Right ventricle myocardium inferior (tissue), 1 donor: Measurements from ENCODE around the gene KRT33B. TPM values are rescaled to one million over a fixed set of nuclear protein-coding genes. Genes with fewer than 3 reads are reported as not detected.
"Not testable (repeated sequence)": the region's sequence is repeated elsewhere in the genome, so short reads cannot be mapped to it uniquely, and the experiment has no call there.

Experiments used
- ATAC-seq: fragments of 200-7000 bp; cut with Tn5 transposase; one replicate; pipeline ENCODE4 v1.9.1; 2020; ENCODE audit warnings: mild to moderate bottlenecking, moderate library complexity
- DNase-seq: peaks from one replicate; pipeline ENCODE4 v3.0.0; 2021; ENCODE audit errors: missing footprints
- intact Hi-C: fragments of 100-400 bp; cut with DNase I; formaldehyde crosslinking; loops from one replicate; pipeline ENCODE4 v1.11.0; 2022
- total RNA-seq: library from RNA; stranded (reverse); fragmentation: NEBNext Ultra II Directional; extraction: Animal tissue kit (Norgen Biotek cat#: 25700); gene quantifications from one replicate; pipeline ENCODE4 v1.2.1, GENCODE V29; 2021
- donor health status: DM: no; HTN: yes; CAD: no; lungs with severe emphysema.

Gene KRT33B
- total RNA-seq, 1 donor from 2014 or later = not detected

DNA sequence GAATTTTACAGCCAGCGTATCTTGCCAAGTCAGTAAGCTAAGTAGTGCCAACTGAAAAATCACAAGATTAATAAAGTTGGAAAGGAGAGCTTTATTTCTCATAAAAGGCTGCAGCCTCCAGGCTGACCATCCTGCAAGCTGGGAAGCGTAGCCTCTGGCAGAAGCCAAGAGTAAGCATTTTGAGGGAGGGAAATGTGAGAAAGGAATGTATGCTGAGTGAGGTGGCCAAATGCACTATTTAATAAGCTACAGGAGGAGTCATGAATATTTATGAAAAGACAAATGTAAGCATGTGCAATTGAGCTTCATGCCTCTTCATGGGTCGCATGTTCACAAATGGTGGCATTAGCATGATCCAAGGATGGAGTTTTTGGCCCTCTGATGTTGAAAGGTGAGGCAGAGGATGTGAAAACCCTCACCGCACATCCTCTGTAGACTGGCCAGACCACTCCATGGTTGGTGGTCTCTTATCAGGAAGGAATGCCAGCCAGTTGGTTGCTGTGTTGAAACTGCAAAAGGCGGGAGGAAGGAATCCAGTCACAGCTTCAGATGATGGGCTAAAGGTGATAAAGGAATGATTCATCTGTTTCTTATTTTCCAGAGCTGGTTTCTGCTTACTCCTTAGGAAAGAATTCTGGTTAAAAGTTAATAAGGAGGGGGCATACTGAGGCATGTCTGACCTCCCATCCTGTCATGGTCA is 9.2 kb downstream of the KRT33B start:
- DNase-seq (no peak), ATAC-seq (no peak)
- intact Hi-C loops = no loop called here

- no peak for ATAC-seq
- intact Hi-C loops = no loop called here
- no peak for DNase-seq
Measured at GRCh38 chr17:41354536-41354935, 15.1 kb downstream of the KRT33B start.

- DNase-seq (no peak), ATAC-seq (no peak)
- intact Hi-C loops = no loop called here
Measured at GRCh38 chr17:41352597-41353366, 16.8 kb downstream of the KRT33B start.

GRCh38 chr17:41351177-41351576 is 18.4 kb downstream of the KRT33B start:
- intact Hi-C loops = no loop called here
- DNase-seq = no peak

DNA sequence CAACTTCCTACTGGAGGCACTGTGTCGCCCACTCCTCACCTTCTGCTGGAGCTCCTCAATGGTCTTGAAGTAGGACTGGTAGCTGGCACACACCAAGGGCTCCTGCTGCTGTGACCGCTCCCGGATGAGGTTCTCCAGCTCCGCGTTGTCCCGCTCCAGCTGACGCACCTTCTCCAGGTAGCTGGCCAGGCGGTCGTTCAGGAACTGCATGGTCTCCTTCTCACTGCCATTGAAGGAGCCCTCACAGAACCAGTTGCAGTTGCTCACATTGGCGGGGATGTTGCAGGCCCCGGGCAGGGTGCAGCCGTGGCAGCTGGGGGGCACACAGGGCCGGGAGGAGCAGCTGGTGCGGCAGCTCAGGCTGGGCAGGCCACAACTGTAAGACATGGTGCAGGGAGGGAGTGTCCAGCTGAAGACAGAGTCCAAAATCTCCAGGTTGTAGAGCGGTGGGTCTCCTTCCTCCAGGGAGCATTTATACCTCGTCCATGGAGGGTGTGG is 19.2 kb downstream of the KRT33B start, which contains the start of gene KRT33A:
Gene KRT33A, minus strand, starts transcription at position 448 of the 498 bp plus-strand sequence. Its CDS starts 61 bp downstream, at position 387.
- DNase-seq, ATAC-seq, intact Hi-C loops: not testable (repeated sequence)

More at GRCh38 chr17:41351177-41351576, 18.4 kb downstream of the KRT33B start:
- ATAC-seq = no peak

DNA sequence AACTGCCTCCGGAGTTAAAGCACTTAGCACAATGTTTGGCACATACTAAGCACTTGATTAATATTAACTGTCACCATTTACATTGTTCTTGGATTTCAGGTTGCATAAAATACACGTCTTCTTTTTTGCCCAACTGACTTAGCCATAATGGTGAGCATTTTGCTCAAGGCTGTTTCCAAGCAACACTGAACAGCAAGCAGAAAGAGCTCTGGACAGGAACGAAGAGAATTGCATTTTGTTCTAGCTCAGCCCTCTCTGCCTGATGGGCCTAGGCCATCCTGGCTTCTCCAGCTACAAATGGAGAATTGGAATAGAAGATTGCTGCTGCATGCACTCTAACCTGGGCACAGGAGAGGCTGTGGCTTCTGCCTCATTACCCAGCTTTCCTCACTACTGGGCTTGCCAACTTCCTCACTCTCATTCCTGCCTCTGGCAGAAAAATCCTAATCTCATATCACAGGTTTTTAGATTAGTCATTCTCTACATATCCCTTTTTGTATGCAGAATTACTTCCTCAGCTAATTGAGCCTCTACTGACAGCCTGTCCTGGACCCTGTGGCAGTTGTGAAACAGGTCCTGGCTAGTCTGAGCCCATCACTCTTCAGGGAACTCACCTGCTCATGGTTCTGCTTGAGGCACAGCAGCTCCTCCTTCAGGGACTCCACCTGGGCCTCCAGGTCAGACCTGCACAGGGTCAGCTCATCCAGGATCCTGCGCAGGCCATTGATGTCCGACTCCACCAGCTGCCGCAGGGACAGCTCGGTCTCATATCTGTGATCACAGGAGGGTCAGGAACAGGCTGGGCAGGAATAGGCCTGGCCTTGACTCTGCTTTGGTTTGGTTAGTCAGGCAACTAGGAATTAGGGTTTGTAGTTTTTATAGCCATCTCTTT is 21.5 kb downstream of the KRT33B start:
- ATAC-seq = no peak
- intact Hi-C loops = no loop called here
- no peak for DNase-seq

DNA sequence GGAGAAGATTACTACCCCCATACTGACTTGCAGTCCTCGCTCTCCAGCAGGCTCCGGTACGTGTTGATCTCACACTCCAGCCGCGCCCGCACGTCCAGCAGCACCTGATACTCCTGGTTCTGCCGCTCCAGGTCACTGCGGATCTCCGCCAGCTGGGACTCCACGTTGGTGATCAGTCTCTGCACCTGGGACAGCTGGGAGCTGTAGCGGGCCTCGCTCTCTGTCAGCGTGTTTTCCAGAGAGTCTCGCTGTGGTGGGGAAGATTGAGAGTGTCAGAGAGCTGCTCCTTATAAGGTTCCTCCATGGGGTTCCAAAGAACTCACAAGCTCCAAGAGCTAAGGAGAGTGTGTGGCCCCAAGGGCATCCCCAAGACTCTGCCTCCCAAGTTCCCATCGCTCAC is 23.2 kb downstream of the KRT33B start:
- ATAC-seq, DNase-seq, intact Hi-C loops: not testable (repeated sequence)

DNA sequence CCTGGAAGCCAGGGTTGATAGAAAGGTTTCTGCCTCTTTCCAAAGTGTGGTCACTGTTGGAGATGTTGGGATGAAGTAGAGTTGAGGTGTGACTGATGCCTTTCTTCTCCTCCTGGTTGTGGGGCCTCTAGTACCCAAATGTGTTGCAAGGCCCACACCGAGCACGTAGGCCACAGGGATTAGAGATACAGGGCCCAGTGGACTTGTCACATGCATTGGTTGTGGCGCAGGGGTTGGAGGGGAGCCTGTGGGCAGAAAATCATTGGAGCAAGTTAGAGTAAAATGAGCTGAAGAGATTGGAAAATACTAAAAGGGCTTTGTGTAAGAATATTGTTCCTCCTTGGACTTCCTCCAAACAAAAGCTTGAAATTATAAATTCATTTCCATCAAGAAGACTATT is 23.6 kb downstream of the KRT33B start:
- ATAC-seq (no peak), DNase-seq (no peak)
- intact Hi-C loops = no loop called here

DNA sequence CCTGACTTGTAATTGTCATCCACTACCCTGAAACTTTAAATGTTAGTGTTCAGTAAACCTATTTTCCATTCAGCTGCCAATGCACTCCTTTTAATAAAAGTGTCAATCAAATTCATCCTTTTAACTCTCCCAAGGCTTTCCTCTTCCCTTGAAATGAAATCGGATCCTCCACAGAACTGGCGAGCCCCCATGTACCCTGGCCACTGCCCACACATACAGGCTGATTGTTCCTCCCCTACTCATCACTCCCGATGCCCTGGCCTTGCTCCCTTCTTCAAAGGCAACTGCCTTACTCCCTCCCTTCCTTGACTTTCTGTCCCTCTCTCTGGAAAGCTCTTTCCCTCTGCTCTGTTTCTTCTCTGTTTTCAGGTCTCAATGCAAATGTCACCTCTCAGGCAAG is 26.6 kb downstream of the KRT33B start:
- ATAC-seq (no peak), DNase-seq (no peak)
- intact Hi-C loops = no loop called here

DNA sequence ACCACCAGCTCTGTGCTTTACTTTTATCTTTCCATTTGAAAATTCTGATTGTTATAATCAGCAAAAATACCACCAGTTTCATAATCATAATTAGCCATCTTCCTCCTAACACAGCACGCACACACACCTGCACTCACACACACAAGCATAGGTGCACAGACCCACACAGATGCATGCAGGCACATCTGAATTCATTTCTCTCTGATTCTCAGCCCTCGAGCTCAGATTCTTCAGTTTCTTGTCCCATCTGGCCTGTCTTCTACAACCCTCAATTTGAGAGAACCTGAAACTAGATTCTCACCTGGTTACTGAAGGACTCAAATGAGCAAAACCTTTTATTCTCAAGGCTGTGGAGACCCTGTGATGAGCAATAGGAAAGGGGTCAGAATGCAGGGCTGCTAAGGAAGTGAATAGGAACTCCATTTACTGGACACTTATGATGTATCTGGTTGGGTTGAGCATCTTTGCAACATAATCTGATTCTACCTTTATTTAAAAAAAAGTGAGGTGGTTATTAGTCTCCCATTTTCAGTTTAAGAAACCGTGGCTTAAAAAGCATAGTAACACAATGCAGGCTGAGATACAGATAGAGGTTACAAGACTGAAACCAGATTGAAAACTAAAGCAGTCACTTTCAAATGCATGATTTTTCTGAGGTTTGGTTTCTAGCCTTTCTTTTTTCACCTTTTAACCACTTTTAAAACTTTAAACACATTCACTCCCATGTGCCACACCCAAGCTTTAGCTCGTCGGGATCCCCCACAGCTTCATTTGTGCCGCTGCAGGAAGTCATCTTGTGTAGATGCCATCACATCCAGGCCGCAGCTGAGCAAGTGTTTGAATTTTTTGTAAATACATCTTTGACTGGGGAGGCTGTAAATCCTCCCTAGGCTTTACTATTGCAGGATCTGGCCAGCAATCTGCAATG is 28.4 kb downstream of the KRT33B start:
- intact Hi-C loops = no loop called here
- ATAC-seq (no peak), DNase-seq (no peak)

DNA sequence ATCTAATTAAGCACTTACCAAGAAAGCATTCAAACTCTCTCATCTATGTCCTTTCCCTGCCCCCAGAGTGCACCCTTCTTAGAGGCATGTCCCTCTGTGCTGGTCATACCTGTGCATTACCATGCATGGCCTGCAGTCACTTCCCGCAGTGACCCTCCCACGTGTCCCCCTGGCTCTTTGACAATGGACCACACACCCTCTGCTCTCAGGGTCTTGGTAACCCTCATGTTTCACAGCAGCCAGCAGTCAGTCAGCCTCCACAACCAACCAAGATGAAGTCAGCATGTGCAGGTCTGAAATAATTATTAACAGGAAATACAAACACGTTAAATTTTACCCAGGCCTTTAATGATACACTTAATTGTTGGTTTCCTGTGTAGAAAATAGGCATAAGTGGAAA is 29.1 kb downstream of the KRT33B start:
- no peak for DNase-seq
- intact Hi-C loops = no loop called here
- no peak for ATAC-seq

DNA sequence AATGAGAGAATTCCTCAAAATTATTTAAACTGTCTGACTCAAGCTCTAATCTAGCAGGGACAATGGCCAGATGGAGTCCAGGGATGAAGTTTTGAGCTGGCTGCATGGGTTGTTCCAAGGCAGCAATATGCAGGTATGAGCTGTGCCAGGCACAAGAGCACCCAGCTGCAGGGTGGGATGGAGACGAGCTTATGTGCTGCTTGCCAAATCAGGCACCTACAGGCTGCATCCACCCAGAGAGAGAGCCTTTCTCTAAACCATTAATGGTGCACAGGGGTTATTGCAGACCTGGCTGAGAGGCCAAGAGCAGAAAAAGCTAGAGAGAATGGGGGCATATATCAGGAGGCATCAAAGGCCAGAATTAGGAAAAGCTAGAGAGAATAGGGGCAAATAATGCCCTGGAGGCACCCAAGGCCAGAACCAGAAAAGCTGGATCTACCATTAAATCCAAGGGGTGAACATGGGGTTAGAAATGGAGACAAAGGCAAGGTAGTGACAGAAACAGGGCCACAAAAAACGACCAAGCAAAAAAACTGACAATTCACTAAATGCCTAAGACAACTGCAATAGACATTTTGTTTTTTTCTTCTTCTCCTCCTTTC is 29.9 kb downstream of the KRT33B start:
- ATAC-seq = no peak
- intact Hi-C loops = no loop called here
- no peak for DNase-seq

DNA sequence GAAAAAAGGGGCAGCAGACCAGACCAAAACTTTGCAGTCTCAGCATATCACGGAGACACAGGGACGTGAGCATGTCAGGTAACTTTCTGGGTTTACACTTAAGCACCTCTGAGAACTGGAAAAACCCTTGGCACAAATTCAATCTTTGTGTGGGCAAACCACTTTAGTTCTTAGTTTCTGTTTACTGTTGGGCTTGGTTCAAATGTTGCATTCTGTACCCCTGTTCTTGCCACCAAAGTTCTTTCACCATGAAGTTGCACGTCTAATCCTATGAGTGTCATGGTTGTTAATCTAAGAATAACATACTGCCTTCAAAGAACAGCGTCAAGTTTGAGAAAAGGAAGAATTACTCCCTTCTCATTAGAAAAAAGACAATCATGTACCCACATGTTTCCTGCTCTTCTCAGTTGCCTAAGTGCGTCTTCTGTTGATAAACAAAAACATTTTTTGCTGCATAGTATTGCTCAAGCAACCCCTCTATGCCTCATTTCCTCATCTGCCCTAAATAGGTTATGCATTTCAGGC is 30.6 kb downstream of the KRT33B start:
- no peak for ATAC-seq
- intact Hi-C loops = no loop called here
- no peak for DNase-seq

- DNase-seq (no peak), ATAC-seq (no peak)
- intact Hi-C loops = no loop called here
Measured at GRCh38 chr17:41335747-41336146, 33.9 kb downstream of the KRT33B start.

- intact Hi-C loops = no loop called here
- ATAC-seq = no peak
- no peak for DNase-seq
Measured at GRCh38 chr17:41334385-41335305, 35.0 kb downstream of the KRT33B start.

- no peak for ATAC-seq
- intact Hi-C loops = no loop called here
- DNase-seq = no peak
Measured at GRCh38 chr17:41333836-41334235, 35.8 kb downstream of the KRT33B start.
